Measurements from ENCODE around the gene PFN3. TPM values are rescaled to one million over a fixed set of nuclear protein-coding genes. Genes with fewer than 3 reads are reported as not detected.

Gene PFN3
- total and polyA plus RNA-seq, 2 experiments from 2014 or later, result 1.9 to 2.0 TPM

- H3K36me3 Mint-ChIP-seq (ENCODE audit: low read depth), result no peaks in the 10 kb centered on the region
- H3K36me3 ChIP-seq (ENCODE audit: insufficient read depth), result no peaks in the 10 kb centered on the region
- peak overlapping the region; percentile 40; the same call in 1 of the 2 replicates for H3K27ac Mint-ChIP-seq
- H3K4me3 ChIP-seq, result peak overlapping the region; percentile 71
- peak; percentile 45 for ATAC-seq
- H3K4me1 Mint-ChIP-seq, result peaks cover 33% of the 10 kb centered on the region
- peaks cover 22% of the 10 kb centered on the region for H3K27me3 Mint-ChIP-seq (ENCODE audit: insufficient read depth, low read depth, poor library complexity)
- H3K9me3 Mint-ChIP-seq, result no peaks in the 10 kb centered on the region
- no peaks in the 10 kb centered on the region for H3K9me2 ChIP-seq (ENCODE audit: insufficient read depth)
- H3K79me2 ChIP-seq (replicated peaks; ENCODE audit: insufficient read depth), result no peaks in the 10 kb centered on the region
- peaks cover 37% of the 10 kb centered on the region for H3K4me1 ChIP-seq (ENCODE audit: insufficient read depth)
- no peaks in the 10 kb centered on the region for H4K20me1 ChIP-seq (replicated peaks; ENCODE audit: insufficient read depth)
- peak overlapping the region; percentile 88 for H3K4me2 ChIP-seq
- H2AFZ ChIP-seq, result peak overlapping the region; percentile 95
- DNase-seq (ENCODE audit: low spot score), result peak; percentile 87
- peak overlapping the region; percentile 76 for H3K4me3 Mint-ChIP-seq
- H3F3A ChIP-seq (replicated peaks; ENCODE audit: low read depth), result peaks cover 17% of the 10 kb centered on the region; the same call in 1 of the 2 replicates
- H3K27ac ChIP-seq (ENCODE audit: low read depth), result no peak overlapping the region
- TF ChIP-seq CREB1 (CRISPR knock-in tag; IDR thresholded peaks at IDR 0.05; ENCODE audit: low read depth), result 0 out of 2 replicates have a peak, but pooled peaks have one; percentile 7
- TF ChIP-seq ZNF462 (CRISPR knock-in tag; IDR thresholded peaks at IDR 0.05), result no peak
- peak; percentile 85 for TF ChIP-seq POLR2AphosphoS5 (IDR thresholded peaks at IDR 0.05; ENCODE audit: low read depth)
- TF ChIP-seq ZNF114 (CRISPR knock-in tag; IDR thresholded peaks at IDR 0.05), result no peak
- TF ChIP-seq CTCF (conservative IDR thresholded peaks at IDR 0.05; ENCODE audit: low read depth in 2 of 2), result no peak
- no peak for TF ChIP-seq EZH2phosphoT487 (IDR thresholded peaks at IDR 0.05; ENCODE audit: unreplicated experiment)
- TF ChIP-seq ETS1 (IDR thresholded peaks at IDR 0.05), result no peak
- TF ChIP-seq JUNB (IDR thresholded peaks at IDR 0.05; ENCODE audit: unreplicated experiment), result no peak
- TF ChIP-seq EZH2 (IDR thresholded peaks at IDR 0.05; ENCODE audit: low read depth, unreplicated experiment), result no peak
- no peak for TF ChIP-seq NANOG (IDR thresholded peaks at IDR 0.05; ENCODE audit: borderline replicate concordance)
- no peak for TF ChIP-seq STAT1 (IDR thresholded peaks at IDR 0.05; ENCODE audit: unreplicated experiment)
- TF ChIP-seq ZNF331 (CRISPR knock-in tag; IDR thresholded peaks at IDR 0.05; ENCODE audit: low read depth), result no peak
- no peak for TF ChIP-seq REST (IDR thresholded peaks at IDR 0.05; ENCODE audit: unreplicated experiment)
- H3K27me3 ChIP-seq (ENCODE audit: insufficient read depth), result peaks cover 11% of the 10 kb centered on the region
Observed at GRCh38 chr5:177362610-177363507, 37.6 kb downstream of the PFN3 start.

Measured in GM23338 (cell line).